NCI-H1930 (cell line): ENCODE results near the gene LY6G6F.
A peak's percentile ranks its signal among the peaks of the same experiment; 100 is the strongest.

Source experiments
- DNase-seq, 2 experiments: peaks; one replicate each; lab custom pipeline; 2025; lab: John Stamatoyannopoulos, UW

LY6G6F gene

DNA sequence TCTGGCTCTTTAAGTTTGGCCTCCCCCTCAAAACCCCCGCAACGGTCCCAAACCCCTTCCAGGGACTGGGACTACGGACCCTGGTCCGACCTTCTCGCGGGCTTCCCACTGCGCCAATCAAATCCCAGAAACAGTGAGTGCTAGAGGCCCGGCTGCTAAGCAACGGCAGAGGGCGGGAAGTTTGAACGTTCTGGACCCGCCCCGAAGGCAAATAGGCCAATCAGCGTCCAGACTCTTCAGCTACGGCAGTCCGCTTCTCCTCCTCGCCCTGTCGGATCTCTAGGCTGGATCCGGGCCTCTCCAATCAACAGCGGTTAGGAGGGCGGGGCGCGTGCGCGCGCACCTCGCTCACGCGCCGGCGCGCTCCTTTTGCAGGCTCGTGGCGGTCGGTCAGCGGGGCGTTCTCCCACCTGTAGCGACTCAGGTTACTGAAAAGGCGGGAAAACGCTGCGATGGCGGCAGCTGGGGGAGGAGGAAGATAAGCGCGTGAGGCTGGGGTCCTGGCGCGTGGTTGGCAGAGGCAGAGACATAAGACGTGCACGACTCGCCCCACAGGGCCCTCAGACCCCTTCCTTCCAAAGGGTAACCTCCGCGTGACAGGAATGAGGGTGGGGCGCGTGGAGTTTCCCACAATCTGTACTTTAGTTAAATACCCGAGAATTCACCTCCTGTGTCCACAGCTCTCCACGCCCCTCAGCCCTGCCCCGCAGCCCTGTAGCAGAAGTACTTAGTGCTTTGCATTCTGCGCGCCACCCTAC lies 33.2 kb downstream of the LY6G6F start, which contains the start of gene MSH5:
TSS of gene MSH5 (plus strand) at position 367 of the 758 bp plus-strand sequence. CDS start 462 bp downstream, outside the sequence.
- DNase-seq: peak; percentile 99

DNA sequence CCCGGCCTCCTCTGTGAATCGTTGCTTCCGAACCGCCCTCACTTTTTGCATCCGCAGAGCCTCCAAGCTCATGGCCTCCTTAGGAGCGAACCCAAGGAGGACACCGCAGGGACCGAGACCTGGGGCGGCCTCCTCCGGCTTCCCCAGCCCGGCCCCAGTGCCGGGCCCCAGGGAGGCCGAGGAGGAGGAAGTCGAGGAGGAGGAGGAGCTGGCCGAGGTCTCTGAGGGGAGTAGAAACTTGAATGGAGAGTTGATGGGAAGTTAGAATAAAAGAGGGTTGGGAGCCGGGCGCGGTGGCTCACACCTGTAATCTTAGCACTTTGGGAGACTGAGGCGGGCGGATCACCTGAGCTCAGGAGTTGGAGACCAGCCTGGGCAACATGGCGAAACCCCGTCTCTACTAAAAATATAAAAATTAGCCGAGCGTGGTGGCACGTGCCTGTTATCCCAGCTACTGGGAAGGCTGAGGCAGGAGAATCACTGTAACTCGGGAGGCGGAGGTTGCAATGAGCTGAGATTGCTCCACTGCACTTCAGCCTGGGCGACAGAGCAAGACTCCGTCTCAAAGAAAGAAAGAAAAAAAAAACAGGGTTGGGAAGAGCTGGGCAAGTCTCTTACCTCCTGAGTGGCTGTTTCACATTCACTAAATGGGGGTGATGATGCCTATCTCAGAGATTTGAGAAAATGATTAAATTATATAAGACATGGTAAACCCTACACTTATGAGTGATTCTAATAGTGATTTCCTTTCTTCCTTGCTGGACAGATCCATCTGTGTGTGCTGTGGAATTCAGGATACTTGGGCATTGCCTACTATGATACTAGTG lies 33.9 kb downstream of the LY6G6F start:
- no peak for DNase-seq

DNA sequence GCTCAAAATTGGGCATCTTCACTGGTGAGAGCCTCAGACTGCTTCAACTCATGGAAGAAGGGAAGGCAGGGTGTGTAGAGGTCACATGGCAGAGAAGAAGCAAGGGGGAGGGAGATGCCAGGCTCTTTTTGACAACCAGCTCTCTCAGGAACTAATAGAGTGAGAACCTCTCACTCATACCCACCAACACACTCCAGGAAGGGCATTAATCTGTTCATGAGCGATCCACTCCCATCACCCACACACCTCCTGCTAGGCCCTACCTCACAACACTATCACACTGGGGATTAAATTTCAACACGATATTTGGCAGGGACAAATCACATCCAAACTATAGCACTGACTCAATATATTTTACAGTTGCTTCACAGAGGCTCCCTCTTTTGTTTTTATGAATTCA lies 35.1 kb downstream of the LY6G6F start:
- no peak for DNase-seq

DNA sequence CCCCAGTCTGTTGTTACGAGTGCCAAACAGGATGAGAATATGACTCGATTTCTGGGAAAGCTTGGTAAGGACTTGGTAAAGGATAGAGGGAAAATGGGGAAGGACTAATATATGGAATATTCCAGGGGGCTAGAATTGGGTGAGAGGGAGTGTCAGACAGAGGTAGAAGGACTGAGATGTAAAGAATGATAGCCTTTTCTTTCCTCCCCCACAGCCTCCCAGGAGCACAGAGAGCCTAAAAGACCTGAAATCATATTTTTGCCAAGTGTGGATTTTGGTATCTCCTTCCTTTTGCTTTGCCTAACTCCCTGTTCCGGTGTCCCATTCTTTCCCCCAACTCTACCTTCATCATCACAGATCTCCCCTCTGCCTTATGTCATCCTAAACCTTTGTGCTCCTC lies 36.2 kb downstream of the LY6G6F start:
- no peak for DNase-seq

DNA sequence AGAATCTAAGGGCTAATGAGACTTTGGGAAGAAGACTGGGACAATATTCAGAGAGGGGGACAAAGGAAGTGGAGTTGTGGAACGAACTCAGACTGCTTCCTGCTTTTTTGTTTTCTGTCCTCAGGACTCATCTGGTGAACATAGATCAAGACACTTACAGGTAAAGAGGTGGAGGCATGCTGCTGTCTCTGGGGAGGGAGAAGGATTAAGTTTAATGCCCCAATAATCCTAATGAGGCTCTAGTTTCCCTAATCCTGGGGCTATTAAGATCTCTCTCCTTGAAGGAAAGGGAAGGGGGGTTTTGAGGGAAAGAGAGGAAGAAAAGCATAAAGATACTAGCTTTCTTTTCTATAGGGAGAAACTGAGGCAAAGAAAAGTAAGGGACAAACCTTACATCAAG lies 37.8 kb downstream of the LY6G6F start:
- DNase-seq: no peak

DNA sequence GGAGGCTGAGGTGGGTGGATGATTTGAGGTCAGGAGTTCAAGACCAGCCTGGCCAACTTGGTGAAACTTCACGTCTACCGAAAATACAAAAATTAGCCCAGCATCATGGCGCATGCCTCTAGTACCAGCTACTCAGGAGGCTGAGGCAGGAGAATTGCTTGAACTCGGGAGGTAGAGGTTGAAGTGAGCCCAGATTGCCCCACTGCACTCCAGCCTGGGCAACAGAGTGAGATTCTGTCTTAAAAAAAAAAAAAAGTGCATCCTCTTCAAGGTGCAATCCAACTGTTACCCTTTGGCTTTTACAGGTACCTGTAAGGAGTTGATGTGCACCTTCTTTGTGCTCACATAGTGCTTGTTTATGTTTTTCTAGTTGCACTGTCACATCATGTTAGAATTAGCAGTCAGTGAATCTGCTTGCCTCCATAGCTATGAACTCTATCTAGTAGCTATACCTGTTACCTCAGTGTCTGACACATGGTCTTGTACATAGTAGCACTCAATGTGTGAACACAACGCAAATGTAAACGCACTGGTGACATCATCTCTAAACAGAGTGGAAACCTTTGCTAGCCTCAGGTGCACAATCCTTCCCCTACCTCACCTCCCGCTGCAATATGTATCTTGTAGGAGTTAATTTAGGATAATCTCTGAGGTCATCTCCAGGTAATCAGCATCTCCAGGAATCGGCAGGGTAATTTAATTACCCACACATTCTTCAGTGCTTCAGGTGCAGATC lies 42.8 kb downstream of the LY6G6F start:
- no peak for DNase-seq

DNA sequence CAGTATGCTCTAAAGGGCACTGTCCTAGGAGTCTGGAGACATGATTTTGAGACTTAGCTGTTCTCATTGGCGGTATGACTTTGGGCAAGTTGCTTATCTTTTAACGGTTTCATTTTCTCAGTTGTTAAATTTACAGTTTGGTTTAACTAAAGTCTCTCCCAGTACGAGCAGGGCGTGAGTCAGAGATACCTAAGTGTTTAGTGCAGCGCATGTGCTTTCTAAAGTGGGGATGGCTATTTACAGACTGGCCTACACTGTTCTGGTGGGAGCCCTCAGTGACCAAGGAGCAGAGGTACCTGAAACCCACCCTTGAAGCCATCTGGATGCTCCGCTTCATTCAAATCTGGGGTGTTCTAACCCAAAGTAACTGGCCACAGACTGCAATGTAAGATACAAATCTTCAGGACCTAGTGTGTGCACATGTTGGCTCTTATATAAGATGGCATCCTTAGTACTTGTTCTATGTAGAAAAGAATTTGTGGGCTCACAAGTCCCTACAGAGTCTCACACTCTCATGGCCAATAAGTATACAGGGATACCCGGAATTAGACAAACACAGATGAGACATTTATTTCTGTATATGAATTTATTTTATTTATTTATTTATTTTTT lies 43.9 kb downstream of the LY6G6F start:
- no peak for DNase-seq

DNA sequence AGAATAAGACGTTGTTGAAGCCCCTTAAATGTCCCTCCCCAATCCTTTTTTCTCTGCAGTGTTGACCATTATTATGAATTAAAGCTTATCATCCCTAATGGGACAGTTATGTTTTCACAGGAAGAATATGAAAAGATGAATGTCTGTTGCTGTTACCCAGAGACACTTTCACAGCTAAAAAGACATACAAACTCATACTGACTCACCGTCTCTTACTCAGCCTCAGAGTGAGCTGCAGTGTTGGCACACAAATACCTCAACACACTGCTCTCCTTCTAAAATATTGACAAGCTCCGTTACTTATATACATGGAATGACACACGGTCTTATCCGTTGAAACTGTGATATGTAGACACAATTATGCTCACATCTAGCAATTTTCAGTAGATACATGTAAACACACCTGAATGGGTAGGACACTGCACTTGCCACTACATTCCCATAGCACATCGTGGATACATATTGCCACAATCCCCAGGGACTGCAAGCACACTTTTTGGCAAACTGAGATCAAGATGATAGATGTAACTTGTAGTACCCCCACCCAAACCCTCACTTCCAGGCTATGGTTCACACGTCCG lies 46.2 kb downstream of the LY6G6F start:
- no peak for DNase-seq

DNA sequence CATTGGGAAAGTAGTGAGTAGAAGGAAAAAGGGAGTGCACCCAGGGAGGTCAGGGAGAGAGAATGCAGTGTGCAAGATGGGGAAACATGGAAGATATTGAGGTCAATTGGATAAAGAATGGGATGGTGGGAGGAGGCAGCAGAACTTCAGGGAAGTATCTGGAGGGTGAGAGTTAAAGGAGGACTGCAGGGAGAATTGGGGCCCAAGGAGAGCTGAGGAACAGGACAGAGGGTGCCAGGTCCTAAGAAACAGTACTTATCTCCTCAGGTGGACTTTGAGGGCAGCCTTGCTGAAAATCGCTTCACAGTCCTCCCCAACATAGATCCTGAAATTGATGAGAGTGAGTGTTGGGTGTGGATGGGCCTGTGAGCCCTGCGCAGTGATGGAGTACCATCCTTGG lies 51.6 kb downstream of the LY6G6F start:
- no peak for DNase-seq
